ENCODE data around the gene FAH.

The FAH gene

GRCh38 chr15:80210611-80211573, 58.1 kb downstream of the FAH start:
- in situ Hi-C loops (cut with MboI; ENCODE audit: low pct_unique_long_range_greater_than_20kb, low sequenced_read_pairs, unreplicated experiment): no loop called here
- no peak for TF ChIP-seq CTCF (IDR thresholded peaks at IDR 0.05; ENCODE audit: extremely low read depth, insufficient read depth, missing control alignments)
- peak; percentile 45 for DNase-seq (ENCODE audit: low spot score)

- no peak for TF ChIP-seq CTCF (IDR thresholded peaks at IDR 0.05; ENCODE audit: extremely low read depth, insufficient read depth, missing control alignments)
- in situ Hi-C loops (cut with MboI; ENCODE audit: low pct_unique_long_range_greater_than_20kb, low sequenced_read_pairs, unreplicated experiment): no loop called here
- no peak for DNase-seq (ENCODE audit: low spot score)
These were observed 59.2 kb downstream of the FAH start for GRCh38 chr15:80211976-80212375.

GRCh38 chr15:80214910-80215309, 62.1 kb downstream of the FAH start:
- no peak for TF ChIP-seq CTCF (IDR thresholded peaks at IDR 0.05; ENCODE audit: extremely low read depth, insufficient read depth, missing control alignments)
- in situ Hi-C loops (cut with MboI; ENCODE audit: low pct_unique_long_range_greater_than_20kb, low sequenced_read_pairs, unreplicated experiment): no loop called here
- DNase-seq (ENCODE audit: low spot score): no peak

GRCh38 chr15:80216141-80216540, 63.3 kb downstream of the FAH start:
- in situ Hi-C loops (cut with MboI; ENCODE audit: low pct_unique_long_range_greater_than_20kb, low sequenced_read_pairs, unreplicated experiment): no loop called here

DNA sequence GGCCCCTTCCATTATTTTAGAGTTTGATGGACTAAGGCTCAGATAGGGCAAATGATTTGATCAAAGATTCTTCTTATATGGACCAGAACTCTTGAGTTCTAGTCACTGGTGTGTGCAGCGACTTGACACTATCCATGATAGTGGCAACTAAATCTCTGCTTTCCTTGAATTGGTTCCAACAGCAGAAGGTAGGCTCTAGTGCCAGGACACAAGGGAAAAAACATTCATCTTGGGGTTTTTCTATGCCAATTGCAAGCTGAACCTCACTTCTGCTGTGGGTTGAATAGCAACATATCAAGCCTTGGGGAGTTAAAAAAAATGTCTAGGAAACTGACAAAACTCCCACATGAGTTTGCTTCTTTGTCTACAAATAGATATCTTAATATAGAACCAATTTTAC, 64.1 kb downstream of the FAH start:
- in situ Hi-C loops (cut with MboI; ENCODE audit: low pct_unique_long_range_greater_than_20kb, low sequenced_read_pairs, unreplicated experiment): no loop called here
- DNase-seq (ENCODE audit: low spot score): no peak
- no peak for TF ChIP-seq CTCF (IDR thresholded peaks at IDR 0.05; ENCODE audit: extremely low read depth, insufficient read depth, missing control alignments)

More at GRCh38 chr15:80216141-80216540, 63.3 kb downstream of the FAH start:
- TF ChIP-seq CTCF (IDR thresholded peaks at IDR 0.05; ENCODE audit: extremely low read depth, insufficient read depth, missing control alignments): no peak
- no peak for DNase-seq (ENCODE audit: low spot score)

- DNase-seq (ENCODE audit: low spot score): no peak
- in situ Hi-C loops (cut with MboI; ENCODE audit: low pct_unique_long_range_greater_than_20kb, low sequenced_read_pairs, unreplicated experiment): no loop called here
- TF ChIP-seq CTCF (IDR thresholded peaks at IDR 0.05; ENCODE audit: extremely low read depth, insufficient read depth, missing control alignments): no peak
These were observed 64.6 kb downstream of the FAH start for GRCh38 chr15:80217327-80217900.

Data from GM13977 (cell line).